Pancreas (tissue), 10 donors: ENCODE results near the gene ELP5. TPM values are rescaled to one million over a fixed set of nuclear protein-coding genes. Genes with fewer than 3 reads are reported as not detected.

Experiments
- ATAC-seq, 4 donors: fragments of 200-7000 bp; cut with Tn5 transposase; one replicate each; pipeline versions ENCODE4 v1.8.0 to v1.9.1; 2020; ENCODE audit warnings: mild to moderate bottlenecking in 4 of 4, moderate library complexity in 4 of 4
- DNase-seq, 6 donors: peaks; one replicate each; pipeline ENCODE4 v3.0.0-alpha.2; 2020
- FAIRE-seq: peaks from 2 replicates; lab custom pipeline; 2012; peaks lifted over from hg19 to GRCh38; lab: Jason Lieb, UNC
- H3K27ac ChIP-seq, 4 donors: fragments of 200-600 bp; sonication (generic); 1 replicate in 3 of 4; 2 replicates in 1 of 4; pipeline versions ENCODE4 v1.5.0 to v1.8.0; 2020
- H3K27me3 ChIP-seq, 4 donors: fragments of 200-600 bp; one replicate each; pipeline ENCODE4 v1.8.0; 2021
- H3K36me3 ChIP-seq, 3 donors: fragments of 200-600 bp; sonication (generic) in 1 of 3; one replicate each; pipeline versions ENCODE4 v1.5.0 to v1.8.0; 2020 to 2021
- H3K4me1 ChIP-seq, 3 donors: fragments of 200-600 bp; one replicate each; pipeline ENCODE4 v1.8.0; 2021
- H3K4me3 ChIP-seq, 4 donors: fragments of 200-600 bp; sonication (generic) in 2 of 4; one replicate each; pipeline versions ENCODE4 v1.5.0 to v1.8.0; 2020 to 2021
- H3K9me3 ChIP-seq, 4 donors: fragments of 200-600 bp; one replicate each; pipeline ENCODE4 v1.8.0; 2021
- WGBS, 2 donors: extraction: QIAGEN DNeasy Blood & Tissue Kit; methylation state at CpG; one replicate each; pipeline ENCODE4 v1.1.7; 2013; 5-methylcytosine and 5-hydroxymethylcytosine counted together
- intact Hi-C, 3 donors: fragments of 100-400 bp; cut with DNase I; formaldehyde crosslinking; loops; one replicate each; pipeline versions ENCODE4 v1.11.1 to v1.14.2; 2022
- polyA plus RNA-seq, 2 donors: library from polyadenylated mRNA; stranded (reverse); fragments of 200-250 nt; gene quantifications; one replicate each; pipeline ENCODE4 v1.2.3, GENCODE V29; 2013
- total RNA-seq, 6 donors: library from RNA; stranded (reverse); fragmentation: NEBNext Ultra II Directional in 4 of 6; extraction: Animal tissue kit (Norgen Biotek cat#: 25700) in 4 of 6; gene quantifications; one replicate each; pipeline versions ENCODE4 v1.2.1 to v1.2.4, GENCODE V29; 2021 to 2023
- TF ChIP-seq, protein P1 (sequence below), 4 donors: fragments of 200-600 bp; sonication (generic) in 3 of 4; IDR thresholded peaks; one replicate each; pipeline versions ENCODE4 v1.5.0 to v1.8.0; 2021; ENCODE audit warnings: antibody characterized with exemption in 4 of 4
- donor health status: healthy with polysubstance abuse.
- donor health status: DM: no; HTN: no; CAD: no; lungs with moderate emphysema.
- donor health status: DM: no; HTN: no; CAD: no.
- donor health status: control.
- donor health status: control.
- donor health status: Bipolar disorder and iron deficiency.
- donor health status: DM: yes; HTN: yes; CAD: no.
- donor health status: DM: no; HTN: no; CAD: no.
- donor health status: DM: no; HTN: no; CAD: no.
- donor health status: DM: yes; HTN: yes; CAD: no.

ELP5 gene
- total and polyA plus RNA-seq, 8 donors, result 11.7 to 41.1 (median 19.5) TPM

GRCh38 chr17:7250695-7251627 lies 1.1 kb upstream of the ELP5 start:
- Histone ChIP-seq H3K9me3 (no peaks in the 10 kb centered on the region), H3K27ac (peak overlapping the region; percentile 99 to 100 (median 100)), H3K27me3 (no peaks in the 10 kb centered on the region), H3K36me3 (peaks cover 0 to 15% (median 1%) of the 10 kb centered on the region in 3 donors), H3K4me3 (peak overlapping the region; percentile 86 to 97 (median 90)), H3K4me1 (peaks cover 8 to 27% (median 11%) of the 10 kb centered on the region in 3 donors)
- peak in 1 of 4 donors; percentile 1 for ATAC-seq
- intact Hi-C loops, result no loop called here
- TF ChIP-seq, protein P1, sequence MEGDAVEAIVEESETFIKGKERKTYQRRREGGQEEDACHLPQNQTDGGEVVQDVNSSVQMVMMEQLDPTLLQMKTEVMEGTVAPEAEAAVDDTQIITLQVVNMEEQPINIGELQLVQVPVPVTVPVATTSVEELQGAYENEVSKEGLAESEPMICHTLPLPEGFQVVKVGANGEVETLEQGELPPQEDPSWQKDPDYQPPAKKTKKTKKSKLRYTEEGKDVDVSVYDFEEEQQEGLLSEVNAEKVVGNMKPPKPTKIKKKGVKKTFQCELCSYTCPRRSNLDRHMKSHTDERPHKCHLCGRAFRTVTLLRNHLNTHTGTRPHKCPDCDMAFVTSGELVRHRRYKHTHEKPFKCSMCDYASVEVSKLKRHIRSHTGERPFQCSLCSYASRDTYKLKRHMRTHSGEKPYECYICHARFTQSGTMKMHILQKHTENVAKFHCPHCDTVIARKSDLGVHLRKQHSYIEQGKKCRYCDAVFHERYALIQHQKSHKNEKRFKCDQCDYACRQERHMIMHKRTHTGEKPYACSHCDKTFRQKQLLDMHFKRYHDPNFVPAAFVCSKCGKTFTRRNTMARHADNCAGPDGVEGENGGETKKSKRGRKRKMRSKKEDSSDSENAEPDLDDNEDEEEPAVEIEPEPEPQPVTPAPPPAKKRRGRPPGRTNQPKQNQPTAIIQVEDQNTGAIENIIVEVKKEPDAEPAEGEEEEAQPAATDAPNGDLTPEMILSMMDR (IDR thresholded peaks at IDR 0.05), result no peak
- FAIRE-seq, result no peak
- 1 to 2% methylated on average over 45 to 55 of the region's 55 CpGs for WGBS, 2 donors
- peak in 4 of 6 donors; percentile 50 to 88 (median 69) for DNase-seq

DNA sequence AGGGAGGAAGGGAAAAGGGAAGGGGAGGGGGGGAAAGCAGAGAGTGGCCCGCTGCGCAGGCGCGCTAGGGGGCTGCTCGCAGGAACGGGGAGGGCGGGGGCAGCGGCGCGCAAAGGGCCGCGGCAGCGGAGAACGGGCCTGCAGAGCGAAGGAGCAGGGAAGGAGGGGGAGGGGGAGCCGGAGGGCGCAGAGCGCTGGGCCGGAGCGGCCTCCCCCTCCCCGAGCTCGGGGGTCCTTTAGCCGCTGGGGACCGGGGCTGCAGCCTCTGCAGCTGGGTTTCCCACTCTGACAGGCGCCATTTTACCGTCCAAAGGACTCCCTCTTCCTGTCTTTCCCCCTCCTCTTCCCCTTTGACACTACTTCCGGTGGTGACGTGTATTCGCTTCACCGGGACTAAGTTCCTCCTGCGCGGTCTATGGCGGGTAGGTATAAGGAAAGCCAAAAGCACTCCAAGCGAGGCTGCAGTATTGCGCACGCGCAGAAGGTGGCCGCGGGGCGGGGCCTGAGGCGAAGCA lies 297 bp upstream of the ELP5 start, which contains the start of gene CTDNEP1:
Gene CTDNEP1 (minus strand): TSS at position 74 of the 515 bp plus-strand sequence. CDS start 438 bp downstream, outside the sequence.
- ATAC-seq (peak; percentile 87 to 93 (median 90)), DNase-seq (peak; percentile 98 to 100 (median 98)), FAIRE-seq (peak; percentile 97)
- Histone ChIP-seq H3K4me1 (peaks cover 8 to 27% (median 11%) of the 10 kb centered on the region in 3 donors), H3K9me3 (no peaks in the 10 kb centered on the region), H3K27me3 (no peaks in the 10 kb centered on the region), H3K4me3 (peak within 1 kb of the TSS; percentile 86 to 97 (median 90)), H3K27ac (peak within 1 kb of the TSS; percentile 99 to 100 (median 100)), H3K36me3 (peaks cover 0 to 15% (median 6%) of the 10 kb centered on the region in 3 donors)
- intact Hi-C loops, result no loop called here
- 0 to 1% methylated on average over 25 to 41 of the region's 41 CpGs for WGBS, 2 donors
- TF ChIP-seq, protein P1 (IDR thresholded peaks at IDR 0.05), result no peak

- ATAC-seq (no peak), FAIRE-seq (no peak), DNase-seq (no peak)
- H3K27ac ChIP-seq, result peak overlapping the region; percentile 99 to 100 (median 100)
- no peaks in the 10 kb centered on the region for H3K9me3 ChIP-seq
- intact Hi-C loops, result no loop called here
- peaks cover 4 to 21% (median 6%) of the 10 kb centered on the region in 3 donors for H3K36me3 ChIP-seq
- TF ChIP-seq, protein P1 (IDR thresholded peaks at IDR 0.05), result no peak
- H3K27me3 ChIP-seq, result no peaks in the 10 kb centered on the region
- WGBS, 2 donors, result 43 to 51% methylated on average over 5 of the region's 5 CpGs
- H3K4me3 ChIP-seq, result peak overlapping the region in 2 of 4 donors; percentile 95 to 97
- H3K4me1 ChIP-seq, result peaks cover 8 to 27% (median 11%) of the 10 kb centered on the region in 3 donors
Observed at GRCh38 chr17:7253082-7253481, 1.1 kb downstream of the ELP5 start.

GRCh38 chr17:7254511-7254910 lies 2.5 kb downstream of the ELP5 start:
- TF ChIP-seq, protein P1 (IDR thresholded peaks at IDR 0.05), result no peak
- ATAC-seq (no peak), FAIRE-seq (no peak), DNase-seq (no peak)
- Histone ChIP-seq H3K27ac (no peak overlapping the region), H3K27me3 (no peaks in the 10 kb centered on the region), H3K4me1 (peaks cover 5 to 25% (median 10%) of the 10 kb centered on the region in 3 donors), H3K9me3 (no peaks in the 10 kb centered on the region), H3K4me3 (no peak overlapping the region), H3K36me3 (peaks cover 4 to 21% (median 6%) of the 10 kb centered on the region in 3 donors)
- intact Hi-C loops, result no loop called here
- 86 to 90% methylated on average over 4 of the region's 4 CpGs for WGBS, 2 donors
